NCI-H1092 treated with DMSO at 0.1 percent for 48 hours (cell line): ENCODE results near the gene ZBTB20.

Experiments used
- DNase-seq: peaks from one replicate; lab custom pipeline; 2025; lab: John Stamatoyannopoulos, UW

The ZBTB20 gene

GRCh38 chr3:114290911-114291901 is 855.9 kb downstream of the ZBTB20 start:
- DNase-seq = peak; percentile 42

GRCh38 chr3:114286266-114286665 is 860.8 kb downstream of the ZBTB20 start:
- no peak for DNase-seq

- DNase-seq = no peak
Measured at GRCh38 chr3:114285648-114286230, 861.3 kb downstream of the ZBTB20 start.

- no peak for DNase-seq
Measured at GRCh38 chr3:114284644-114285043, 862.4 kb downstream of the ZBTB20 start.
